IMR-90 (cell line): ENCODE results near the gene TAF9B. TPM values are rescaled to one million over a fixed set of nuclear protein-coding genes. Genes with fewer than 3 reads are reported as not detected.

Source experiments
- ATAC-seq: fragments of 200-7000 bp; cut with Tn5 transposase; 2 replicates; pipeline ENCODE4 v1.9.1; 2020; ENCODE audit warnings: low read depth, mild to moderate bottlenecking, moderate library complexity
- BruUV-seq: library from RNA; stranded (reverse); fragments of 400-500 nt; replicated peaks from 2 replicates; lab custom pipeline; 2021; lab: Mats Ljungman, UMichigan
- CTCF ChIA-PET: fragments of 300-600 bp; formaldehyde crosslinking; extraction: SDS; loops from one replicate; lab custom pipeline; 2021; ENCODE audit warnings: antibody characterized with exemption; lab: Yijun Ruan, JAX
- POLR2A ChIA-PET: fragments of 300-600 bp; sonication (Branson Sonifier 250); formaldehyde crosslinking; loops from one replicate; lab custom pipeline; 2022; ENCODE audit warnings: antibody characterized with exemption; ENCODE audit not compliant: unreplicated experiment; lab: Charles Lee
- DNase-seq: peaks from one replicate; pipeline ENCODE4 v3.0.0; 2013
- H2AFZ ChIP-seq: replicated peaks from 2 replicates; pipeline ENCODE3; 2013; ENCODE audit warnings: low read length, mild to moderate bottlenecking; ENCODE audit not compliant: poor library complexity
- H2AK5ac ChIP-seq: 2 replicates; pipeline ENCODE4 v1.6.1; 2013; ENCODE audit warnings: low read depth, low read length, inconsistent platforms
- H2AK9ac ChIP-seq: replicated peaks from 2 replicates; pipeline ENCODE3; 2013; ENCODE audit warnings: mild to moderate bottlenecking, low read depth, low read length, moderate library complexity; ENCODE audit not compliant: poor library complexity
- H2BK120ac ChIP-seq: 2 replicates; pipeline ENCODE4 v1.6.1; 2013; ENCODE audit warnings: low read depth, low read length, inconsistent platforms
- H2BK15ac ChIP-seq: 3 replicates; pipeline ENCODE4 v1.6.1; 2013; ENCODE audit warnings: low read depth, low read length, inconsistent platforms
- H2BK20ac ChIP-seq: 2 replicates; pipeline ENCODE4 v1.6.1; 2013; ENCODE audit warnings: low read depth, mild to moderate bottlenecking, inconsistent platforms, low read length, moderate library complexity
- H2BK5ac ChIP-seq: 2 replicates; pipeline ENCODE4 v1.6.1; 2013; ENCODE audit warnings: mild to moderate bottlenecking, low read depth, low read length, inconsistent platforms; ENCODE audit not compliant: poor library complexity, severe bottlenecking
- H3K14ac ChIP-seq: replicated peaks from 2 replicates; pipeline ENCODE4 v1.6.1; 2013; ENCODE audit warnings: low read depth, low read length, inconsistent platforms
- H3K18ac ChIP-seq: 2 replicates; pipeline ENCODE4 v1.6.1; 2013; ENCODE audit warnings: low read depth, low read length, control low read depth
- H3K23ac ChIP-seq: 2 replicates; pipeline ENCODE4 v1.6.1; 2013; ENCODE audit warnings: low read depth, low read length, inconsistent platforms
- H3K27ac ChIP-seq: 2 replicates; pipeline ENCODE4 v1.5.1; 2013; ENCODE audit warnings: mild to moderate bottlenecking, control low read depth, low read length; ENCODE audit not compliant: insufficient read depth
- H3K27me3 ChIP-seq: 2 replicates; pipeline ENCODE4 v1.6.1; 2013; ENCODE audit warnings: low read length; ENCODE audit not compliant: control insufficient read depth, insufficient read depth
- H3K36me3 ChIP-seq: 2 replicates; pipeline ENCODE4 v1.6.1; 2013; ENCODE audit warnings: low read length, mixed read lengths; ENCODE audit not compliant: control insufficient read depth, insufficient read depth
- H3K4ac ChIP-seq: 2 replicates; pipeline ENCODE4 v1.6.1; 2013; ENCODE audit warnings: low read depth, low read length, inconsistent platforms
- H3K4me1 ChIP-seq: 2 replicates; pipeline ENCODE4 v1.6.1; 2013; ENCODE audit warnings: low read length, mixed read lengths; ENCODE audit not compliant: control insufficient read depth, insufficient read depth
- H3K4me2 ChIP-seq: 2 replicates; pipeline ENCODE4 v1.6.1; 2013; ENCODE audit warnings: low read depth, mild to moderate bottlenecking, control low read depth, low read length, moderate library complexity
- H3K4me3 ChIP-seq: 2 replicates; pipeline ENCODE4 v1.5.1; 2013; ENCODE audit warnings: low read depth, mild to moderate bottlenecking, control low read depth, low read length, moderate library complexity; ENCODE audit not compliant: insufficient read depth
- H3K56ac ChIP-seq: 2 replicates; pipeline ENCODE4 v1.6.1; 2013; ENCODE audit warnings: low read length, inconsistent platforms; ENCODE audit not compliant: insufficient read depth; ENCODE audit errors: extremely low read depth
- H3K79me1 ChIP-seq, 2 experiments: 2 replicates each; pipeline ENCODE4 v1.6.1; 2013; ENCODE audit warnings: low read length in 2 of 2, inconsistent platforms in 1 of 2, low read depth in 1 of 2
- H3K9ac ChIP-seq: 2 replicates; pipeline ENCODE4 v1.6.1; 2013; ENCODE audit warnings: low read depth, low read length, control low read depth
- H3K9me1 ChIP-seq: 2 replicates; pipeline ENCODE4 v1.6.1; 2013; ENCODE audit warnings: low read length, inconsistent platforms; ENCODE audit not compliant: insufficient read depth
- H3K9me3 ChIP-seq: 2 replicates; pipeline ENCODE4 v1.6.1; 2013; ENCODE audit warnings: low read length; ENCODE audit not compliant: control insufficient read depth, insufficient read depth
- H4K20me1 ChIP-seq: 2 replicates; pipeline ENCODE4 v1.6.1; 2013; ENCODE audit warnings: low read length, inconsistent platforms; ENCODE audit not compliant: insufficient read depth
- H4K5ac ChIP-seq: 2 replicates; pipeline ENCODE4 v1.6.1; 2013; ENCODE audit warnings: mild to moderate bottlenecking, low read depth, low read length, control low read depth
- H4K8ac ChIP-seq, 2 experiments: 2 replicates each; pipeline ENCODE4 v1.6.1; 2013; ENCODE audit warnings: low read depth in 2 of 2, low read length in 2 of 2, control low read depth in 1 of 2, inconsistent platforms in 1 of 2
- H4K91ac ChIP-seq: 2 replicates; pipeline ENCODE4 v1.6.1; 2013; ENCODE audit warnings: low read depth, low read length, inconsistent platforms; ENCODE audit not compliant: insufficient read depth
- BHLHE40 ChIP-seq: fragments of 150-350 bp; IDR thresholded peaks from 2 replicates; pipeline ENCODE4 v1.6.1; 2016; ENCODE audit warnings: mild to moderate bottlenecking, low read depth, low read length
- CEBPB ChIP-seq: IDR thresholded peaks from 2 replicates; pipeline ENCODE4 v1.6.1; 2012; ENCODE audit warnings: low read depth, low read length, improper control_type of control experiment
- CHD1 ChIP-seq: IDR thresholded peaks from 2 replicates; pipeline ENCODE4 v1.6.1; 2012; ENCODE audit warnings: low read depth, low read length, improper control_type of control experiment
- FOS ChIP-seq: fragments of 150-350 bp; IDR thresholded peaks from 2 replicates; pipeline ENCODE4 v1.6.1; 2016; ENCODE audit warnings: low read depth, low read length
- MAZ ChIP-seq: IDR thresholded peaks from 2 replicates; pipeline ENCODE4 v1.6.1; 2012; ENCODE audit warnings: low read depth, mild to moderate bottlenecking, low read length, improper control_type of control experiment, moderate library complexity, borderline replicate concordance
- MXI1 ChIP-seq: IDR thresholded peaks from 2 replicates; pipeline ENCODE4 v1.6.1; 2012; ENCODE audit warnings: low read depth, mild to moderate bottlenecking, low read length, moderate library complexity, borderline replicate concordance
- NFE2L2 ChIP-seq: fragments of 150-350 bp; IDR thresholded peaks from 2 replicates; pipeline ENCODE4 v1.6.1; 2016; ENCODE audit warnings: low read depth, mild to moderate bottlenecking, low read length
- POLR2A ChIP-seq: IDR thresholded peaks from 2 replicates; pipeline ENCODE4 v1.6.1; 2012; ENCODE audit warnings: mild to moderate bottlenecking, low read depth, low read length
- RAD21 ChIP-seq: IDR thresholded peaks from 2 replicates; pipeline ENCODE4 v1.6.1; 2012; ENCODE audit warnings: low read length, improper control_type of control experiment
- RCOR1 ChIP-seq: IDR thresholded peaks from 2 replicates; pipeline ENCODE4 v1.6.1; 2012; ENCODE audit warnings: mild to moderate bottlenecking, low read length, improper control_type of control experiment; ENCODE audit not compliant: insufficient replicate concordance
- RFX5 ChIP-seq: IDR thresholded peaks from 2 replicates; pipeline ENCODE4 v1.8.0; 2012; ENCODE audit warnings: low read depth, mild to moderate bottlenecking, low read length, moderate library complexity
- SMC3 ChIP-seq: fragments of 150-350 bp; IDR thresholded peaks from 2 replicates; pipeline ENCODE4 v1.6.1; 2016; ENCODE audit warnings: low read depth, mild to moderate bottlenecking, antibody characterized with exemption, low read length, moderate library complexity
- WGBS, 2 experiments: methylation state at CpG; one replicate each; pipeline versions ENCODE4 v1.1.5 to v1.1.7; 2013; ENCODE audit warnings: missing lambda C conversion rate in 2 of 2; ENCODE audit not compliant: insufficient read length in 1 of 2; ENCODE audit errors: extremely low coverage in 2 of 2; 5-methylcytosine and 5-hydroxymethylcytosine counted together
- dilution Hi-C: fragments of 300-500 bp; cut with HindIII; formaldehyde crosslinking; loops from one replicate; pipeline ENCODE4 v1.14.3; 2018; ENCODE audit warnings: low sequenced_read_pairs; ENCODE audit not compliant: unreplicated experiment
- in situ Hi-C: fragments of 300-500 bp; cut with MboI; formaldehyde crosslinking; loops from 3 replicates; pipeline ENCODE4 v1.14.3; 2019; ENCODE audit warnings: low sequenced_read_pairs, inconsistent platforms, mixed read lengths
- intact Hi-C: fragments of 100-400 bp; cut with micrococcal nuclease; formaldehyde crosslinking; loops from 2 replicates; pipeline ENCODE4 v1.10.0; 2022
- polyA plus RNA-seq, 3 experiments: library from polyadenylated mRNA; depleted of rRNA; stranded (reverse); fragments of >200 nt; gene quantifications; 2 replicates each; pipeline ENCODE4 v1.2.3, GENCODE V29; 2012; ENCODE audit warnings: low replicate concordance in 1 of 3
- total RNA-seq: library from RNA; depleted of rRNA; stranded (reverse); fragments of >200 nt; gene quantifications from 2 replicates; pipeline ENCODE4 v1.2.3, GENCODE V29; 2012
- TF ChIP-seq, protein P1 (sequence below): fragments of 150-350 bp; IDR thresholded peaks from 2 replicates; pipeline ENCODE4 v1.6.1; 2017; ENCODE audit warnings: mild to moderate bottlenecking, antibody characterized with exemption, low read length, low read depth
- TF ChIP-seq, protein P2 (sequence below): conservative IDR thresholded peaks from 2 replicates; pipeline ENCODE4 v1.5.1; 2012; ENCODE audit warnings: mild to moderate bottlenecking, low read depth, low read length, improper control_type of control experiment

Gene TAF9B
- total and polyA plus RNA-seq, 2 of the 4 experiments (the other 2 are of a cell fraction) = 12.4 to 21.5 TPM

- Histone ChIP-seq H2BK20ac (no peak overlapping the region; the same call in 1 of the 2 replicates), H2AK9ac (peak overlapping the region; percentile 70), H2BK15ac (peak overlapping the region; percentile 66; the same call in 1 of the 3 replicates), H3K18ac (peak overlapping the region; percentile 83; the same call in 1 of the 2 replicates), H2BK5ac (peak overlapping the region; percentile 94), H3K56ac (peak overlapping the region; percentile 82; the same call in 1 of the 2 replicates), H2AFZ (no peak overlapping the region), H2BK120ac (peak overlapping the region; percentile 88), H3K9me3 (peaks cover 4% of the 10 kb centered on the region; the same call in 1 of the 2 replicates), H3K14ac (peak overlapping the region; percentile 86; the same call in 1 of the 2 replicates), H4K91ac (peak overlapping the region; percentile 48), H4K5ac (peak overlapping the region; percentile 81), H3K27ac (peak overlapping the region; percentile 91; the same call in 1 of the 2 replicates), H3K4ac (peak overlapping the region; percentile 95; the same call in 1 of the 2 replicates), H4K20me1 (peaks cover 46% of the 10 kb centered on the region), H3K23ac (0 out of 2 replicates have a peak overlapping the region, but pooled peaks have one; percentile 92), H3K27me3 (peaks cover 3% of the 10 kb centered on the region), H3K4me3 (peak overlapping the region; percentile 35; the same call in 1 of the 2 replicates), H3K79me1 (peaks cover 2 to 5% of the 10 kb centered on the region in 2 experiments; a peak in 1 of 4 replicates), H2AK5ac (0 out of 2 replicates have a peak overlapping the region, but pooled peaks have one; percentile 0), H3K36me3 (no peaks in the 10 kb centered on the region; the same call in 1 of the 2 replicates), H3K9me1 (no peaks in the 10 kb centered on the region), H3K4me2 (peak overlapping the region; percentile 88), H4K8ac (peak overlapping the region; percentile 89 to 98), H3K4me1 (peaks cover 4% of the 10 kb centered on the region; the same call in 1 of the 2 replicates), H3K9ac (peak overlapping the region; percentile 77)
- DNase-seq (no peak), ATAC-seq (no peak)
- TF ChIP-seq CEBPB (no peak), SMC3 (no peak), RCOR1 (no peak), RAD21 (no peak), MAZ (no peak), RFX5 (no peak), BHLHE40 (no peak), POLR2A (no peak), FOS (no peak), CHD1 (no peak), NFE2L2 (no peak), MXI1 (no peak)
- TF ChIP-seq, protein P1, sequence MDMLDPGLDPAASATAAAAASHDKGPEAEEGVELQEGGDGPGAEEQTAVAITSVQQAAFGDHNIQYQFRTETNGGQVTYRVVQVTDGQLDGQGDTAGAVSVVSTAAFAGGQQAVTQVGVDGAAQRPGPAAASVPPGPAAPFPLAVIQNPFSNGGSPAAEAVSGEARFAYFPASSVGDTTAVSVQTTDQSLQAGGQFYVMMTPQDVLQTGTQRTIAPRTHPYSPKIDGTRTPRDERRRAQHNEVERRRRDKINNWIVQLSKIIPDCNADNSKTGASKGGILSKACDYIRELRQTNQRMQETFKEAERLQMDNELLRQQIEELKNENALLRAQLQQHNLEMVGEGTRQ = no peak
- TF ChIP-seq, protein P2, sequence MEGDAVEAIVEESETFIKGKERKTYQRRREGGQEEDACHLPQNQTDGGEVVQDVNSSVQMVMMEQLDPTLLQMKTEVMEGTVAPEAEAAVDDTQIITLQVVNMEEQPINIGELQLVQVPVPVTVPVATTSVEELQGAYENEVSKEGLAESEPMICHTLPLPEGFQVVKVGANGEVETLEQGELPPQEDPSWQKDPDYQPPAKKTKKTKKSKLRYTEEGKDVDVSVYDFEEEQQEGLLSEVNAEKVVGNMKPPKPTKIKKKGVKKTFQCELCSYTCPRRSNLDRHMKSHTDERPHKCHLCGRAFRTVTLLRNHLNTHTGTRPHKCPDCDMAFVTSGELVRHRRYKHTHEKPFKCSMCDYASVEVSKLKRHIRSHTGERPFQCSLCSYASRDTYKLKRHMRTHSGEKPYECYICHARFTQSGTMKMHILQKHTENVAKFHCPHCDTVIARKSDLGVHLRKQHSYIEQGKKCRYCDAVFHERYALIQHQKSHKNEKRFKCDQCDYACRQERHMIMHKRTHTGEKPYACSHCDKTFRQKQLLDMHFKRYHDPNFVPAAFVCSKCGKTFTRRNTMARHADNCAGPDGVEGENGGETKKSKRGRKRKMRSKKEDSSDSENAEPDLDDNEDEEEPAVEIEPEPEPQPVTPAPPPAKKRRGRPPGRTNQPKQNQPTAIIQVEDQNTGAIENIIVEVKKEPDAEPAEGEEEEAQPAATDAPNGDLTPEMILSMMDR = no peak
- no TSS peak for BruUV-seq
- 77% methylated on average over 8 of the region's 23 CpGs; no CpG with 5 or more reads in 1 of the 2 experiments for WGBS, 2 experiments
- POLR2A ChIA-PET = interaction anchor here (0.7 kb wide), 1 partner anchor 12 kb away, joined by 3 read pairs; no protein-coding TSS in a partner anchor
- in situ Hi-C loops (no loop called here), dilution Hi-C loops (no loop called here), intact Hi-C loops (no loop called here)
- CTCF ChIA-PET = no interaction called here
These were observed 36.3 kb downstream of the TAF9B start for GRCh38 chrX:78103001-78103622.
